Tibial artery (tissue), 4 donors: ENCODE data around the gene SCN3B.

ENCODE experiments used
- DNase-seq, 2 donors: peaks; one replicate each; pipeline ENCODE4 v3.0.0-alpha.2; 2019
- H3K27ac ChIP-seq, 2 donors: fragments of 200-600 bp; sonication (generic) in 1 of 2; 1 replicate in 1 of 2; 2 replicates in 1 of 2; pipeline ENCODE4 v1.5.1; 2018 to 2019; ENCODE audit warnings: mild to moderate bottlenecking in 1 of 2
- H3K27me3 ChIP-seq, 2 donors: fragments of 200-600 bp; sonication (generic) in 1 of 2; one replicate each; pipeline versions ENCODE4 v1.5.1 to v1.6.0; 2016 to 2019
- H3K36me3 ChIP-seq, 3 donors: fragments of 200-600 bp; sonication (generic) in 2 of 3; one replicate each; pipeline ENCODE4 v1.5.1; 2016 to 2019; ENCODE audit warnings: mild to moderate bottlenecking in 2 of 3
- H3K4me1 ChIP-seq, 4 donors: fragments of 200-600 bp; sonication (generic) in 2 of 4; 1 replicate in 3 of 4; 2 replicates in 1 of 4; pipeline ENCODE4 v1.5.1; 2016 to 2019
- H3K4me3 ChIP-seq, 2 donors: fragments of 200-600 bp; sonication (generic) in 1 of 2; 1 replicate in 1 of 2; 2 replicates in 1 of 2; pipeline ENCODE4 v1.5.1; 2018 to 2019; ENCODE audit warnings: mild to moderate bottlenecking in 2 of 2
- H3K9me3 ChIP-seq, 3 donors: fragments of 200-600 bp; sonication (generic) in 1 of 3; one replicate each; pipeline ENCODE4 v1.5.1; 2016 to 2019
- intact Hi-C: fragments of 100-400 bp; cut with DNase I; formaldehyde crosslinking; loops from one replicate; pipeline ENCODE4 v1.15.0; 2023; ENCODE audit warnings: low total_unique reads
- TF ChIP-seq, protein P1 (sequence below), 2 experiments: fragments of 200-600 bp in 1 of 2; fragments of 450-650 bp in 1 of 2; IDR thresholded peaks; one replicate each; pipeline ENCODE4 v1.5.1; 2017 to 2019; ENCODE audit warnings: antibody characterized with exemption in 2 of 2, mild to moderate bottlenecking in 1 of 2, moderate library complexity in 1 of 2

Gene SCN3B

GRCh38 chr11:123611698-123612097 is 42.7 kb downstream of the SCN3B start:
- TF ChIP-seq, protein P1, sequence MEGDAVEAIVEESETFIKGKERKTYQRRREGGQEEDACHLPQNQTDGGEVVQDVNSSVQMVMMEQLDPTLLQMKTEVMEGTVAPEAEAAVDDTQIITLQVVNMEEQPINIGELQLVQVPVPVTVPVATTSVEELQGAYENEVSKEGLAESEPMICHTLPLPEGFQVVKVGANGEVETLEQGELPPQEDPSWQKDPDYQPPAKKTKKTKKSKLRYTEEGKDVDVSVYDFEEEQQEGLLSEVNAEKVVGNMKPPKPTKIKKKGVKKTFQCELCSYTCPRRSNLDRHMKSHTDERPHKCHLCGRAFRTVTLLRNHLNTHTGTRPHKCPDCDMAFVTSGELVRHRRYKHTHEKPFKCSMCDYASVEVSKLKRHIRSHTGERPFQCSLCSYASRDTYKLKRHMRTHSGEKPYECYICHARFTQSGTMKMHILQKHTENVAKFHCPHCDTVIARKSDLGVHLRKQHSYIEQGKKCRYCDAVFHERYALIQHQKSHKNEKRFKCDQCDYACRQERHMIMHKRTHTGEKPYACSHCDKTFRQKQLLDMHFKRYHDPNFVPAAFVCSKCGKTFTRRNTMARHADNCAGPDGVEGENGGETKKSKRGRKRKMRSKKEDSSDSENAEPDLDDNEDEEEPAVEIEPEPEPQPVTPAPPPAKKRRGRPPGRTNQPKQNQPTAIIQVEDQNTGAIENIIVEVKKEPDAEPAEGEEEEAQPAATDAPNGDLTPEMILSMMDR (IDR thresholded peaks at IDR 0.05): no peak
- Histone ChIP-seq H3K9me3 (no peaks in the 10 kb centered on the region), H3K36me3 (peaks cover 0 to 20% (median 0%) of the 10 kb centered on the region in 3 donors), H3K27ac (no peak overlapping the region), H3K4me3 (no peak overlapping the region), H3K27me3 (no peaks in the 10 kb centered on the region), H3K4me1 (no peaks in the 10 kb centered on the region)
- DNase-seq: no peak
- intact Hi-C loops: no loop called here

GRCh38 chr11:123608945-123609344 is 45.5 kb downstream of the SCN3B start:
- H3K27ac ChIP-seq: no peak overlapping the region
- intact Hi-C loops: no loop called here
- peaks cover 0 to 24% (median 0%) of the 10 kb centered on the region in 3 donors for H3K36me3 ChIP-seq

GRCh38 chr11:123608371-123608770 is 46.1 kb downstream of the SCN3B start:
- Histone ChIP-seq H3K27ac (no peak overlapping the region), H3K4me3 (no peak overlapping the region), H3K9me3 (no peaks in the 10 kb centered on the region), H3K4me1 (no peaks in the 10 kb centered on the region), H3K27me3 (no peaks in the 10 kb centered on the region), H3K36me3 (peaks cover 0 to 24% (median 0%) of the 10 kb centered on the region in 3 donors)
- intact Hi-C loops: no loop called here
- no peak for DNase-seq
- TF ChIP-seq, protein P1 (IDR thresholded peaks at IDR 0.05): no peak

More at GRCh38 chr11:123608945-123609344, 45.5 kb downstream of the SCN3B start:
- H3K4me3 ChIP-seq: no peak overlapping the region
- no peak for DNase-seq
- TF ChIP-seq, protein P1 (IDR thresholded peaks at IDR 0.05): no peak
- no peaks in the 10 kb centered on the region for H3K4me1 ChIP-seq
- H3K9me3 ChIP-seq: no peaks in the 10 kb centered on the region
- no peaks in the 10 kb centered on the region for H3K27me3 ChIP-seq

GRCh38 chr11:123607781-123608180 is 46.6 kb downstream of the SCN3B start:
- intact Hi-C loops: no loop called here
- H3K36me3 ChIP-seq: peaks cover 0 to 19% (median 0%) of the 10 kb centered on the region in 3 donors
- no peak overlapping the region for H3K4me3 ChIP-seq
- no peak overlapping the region for H3K27ac ChIP-seq
- no peak for DNase-seq
- H3K4me1 ChIP-seq: no peaks in the 10 kb centered on the region
- no peaks in the 10 kb centered on the region for H3K9me3 ChIP-seq
- TF ChIP-seq, protein P1 (IDR thresholded peaks at IDR 0.05): no peak
- no peaks in the 10 kb centered on the region for H3K27me3 ChIP-seq

DNA sequence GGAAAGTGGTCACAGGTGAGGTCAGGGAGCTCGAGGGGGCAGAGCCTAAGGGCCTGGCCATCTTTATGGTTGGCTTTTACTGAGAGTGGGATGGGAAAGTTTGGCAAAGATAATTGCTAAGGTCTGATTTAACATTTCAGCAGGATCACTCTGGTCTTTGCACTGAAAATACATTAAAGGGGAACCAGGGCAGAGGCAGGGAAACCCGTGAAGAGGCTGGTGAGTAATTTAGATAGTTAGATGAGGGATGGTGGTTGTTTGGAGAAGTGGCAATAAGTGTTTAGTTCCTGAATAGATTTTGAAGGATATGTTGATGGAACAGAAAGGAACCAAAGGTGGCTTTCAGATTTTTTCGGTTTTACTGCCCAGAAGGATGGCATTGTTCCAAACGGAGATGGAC is 50.8 kb downstream of the SCN3B start:
- TF ChIP-seq, protein P1 (IDR thresholded peaks at IDR 0.05): no peak
- Histone ChIP-seq H3K4me1 (no peaks in the 10 kb centered on the region), H3K4me3 (no peak overlapping the region), H3K27ac (no peak overlapping the region), H3K27me3 (no peaks in the 10 kb centered on the region), H3K9me3 (no peaks in the 10 kb centered on the region), H3K36me3 (peaks cover 0 to 8% (median 0%) of the 10 kb centered on the region in 3 donors)
- intact Hi-C loops: no loop called here
- DNase-seq: no peak

GRCh38 chr11:123601743-123602142 is 52.7 kb downstream of the SCN3B start:
- Histone ChIP-seq H3K36me3 (peaks cover 0 to 4% (median 0%) of the 10 kb centered on the region in 3 donors), H3K9me3 (no peaks in the 10 kb centered on the region), H3K27me3 (no peaks in the 10 kb centered on the region), H3K4me1 (no peaks in the 10 kb centered on the region), H3K4me3 (no peak overlapping the region), H3K27ac (no peak overlapping the region)
- intact Hi-C loops: no loop called here
- TF ChIP-seq, protein P1 (IDR thresholded peaks at IDR 0.05): no peak
- DNase-seq: no peak
